GM23248 (cell line): ENCODE measurements around the gene BASP1.

ENCODE experiments used
- EZH2 ChIP-seq: fragments of 200-600 bp; sonication (generic); IDR thresholded peaks from 2 replicates; pipeline ENCODE4 v1.6.1; 2018; ENCODE audit warnings: antibody characterized with exemption, mild to moderate bottlenecking; ENCODE audit not compliant: insufficient read depth, poor library complexity, severe bottlenecking
- EZH2phosphoT487 ChIP-seq: fragments of 200-600 bp; sonication (generic); IDR thresholded peaks from 2 replicates; pipeline ENCODE4 v1.6.1; 2018; ENCODE audit warnings: antibody characterized with exemption, moderate library complexity, mild to moderate bottlenecking, low read depth; ENCODE audit not compliant: insufficient read depth

DNA sequence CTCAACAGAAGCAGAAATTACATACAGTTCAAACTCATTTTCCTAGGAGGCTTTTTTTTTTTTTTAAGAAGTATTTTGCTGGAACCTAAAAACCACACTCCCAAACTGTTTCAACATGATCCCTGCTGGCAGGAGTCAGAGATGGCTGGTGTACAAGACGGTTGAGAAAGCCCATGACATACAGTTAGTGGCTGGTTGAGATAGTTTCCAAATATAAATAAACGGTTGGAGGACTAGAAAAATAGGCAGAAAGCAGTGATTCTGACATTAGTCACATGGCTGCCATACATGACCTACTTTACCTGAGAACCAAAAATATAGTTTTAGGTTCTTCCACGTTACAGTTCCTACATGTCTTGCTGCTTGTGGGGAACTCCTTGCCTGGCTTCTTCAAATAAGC lies 31.7 kb upstream of the BASP1 start:
- TF ChIP-seq EZH2 = no peak
- TF ChIP-seq EZH2phosphoT487 = no peak
